ENCODE measurements around the gene ITPR1.

The ITPR1 gene

GRCh38 chr3:4509983-4510755, 17.0 kb downstream of the ITPR1 start:
- DNase-seq (ENCODE audit: low read depth), result no peak

DNA sequence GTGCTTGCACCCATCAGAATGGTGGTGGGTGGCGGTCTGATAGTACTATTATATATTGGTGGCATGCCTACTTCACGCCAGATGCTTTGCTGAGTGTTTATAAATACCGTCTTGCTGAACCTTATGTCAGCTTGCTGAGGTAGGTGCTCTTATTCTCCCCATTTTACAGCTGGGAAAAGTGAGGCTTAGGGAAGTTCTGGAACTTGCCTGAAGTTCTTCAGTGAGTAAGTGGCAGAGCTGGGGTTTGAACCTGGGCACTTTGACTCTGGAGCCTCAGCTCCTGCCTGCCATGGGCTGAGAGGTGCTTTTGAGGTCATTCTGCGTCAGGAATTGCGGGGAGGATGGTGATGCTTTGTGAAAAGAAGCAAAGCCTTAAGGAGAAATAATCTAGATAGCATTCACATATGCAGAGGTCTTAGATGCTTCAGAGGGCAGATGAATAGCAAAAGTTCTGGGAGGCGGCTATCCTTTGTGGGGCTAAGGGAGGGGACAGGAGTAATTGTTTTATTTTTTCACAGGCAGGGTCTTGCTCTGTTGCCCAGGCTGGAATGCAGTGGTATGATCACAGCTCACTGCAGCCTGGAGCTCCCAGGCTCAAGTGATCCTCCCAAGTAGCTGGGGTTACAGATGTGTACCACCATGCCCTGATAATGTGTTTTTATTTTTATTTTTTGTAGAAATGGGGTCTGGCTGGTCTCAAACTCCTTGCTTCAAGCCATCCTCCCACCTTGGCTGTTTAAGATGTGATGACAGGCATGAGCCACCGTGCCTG, 18.5 kb downstream of the ITPR1 start:
- no peak for DNase-seq (ENCODE audit: low read depth)

GRCh38 chr3:4512895-4513616, 19.9 kb downstream of the ITPR1 start:
- no peak for DNase-seq (ENCODE audit: low read depth)

GRCh38 chr3:4514321-4514720, 21.2 kb downstream of the ITPR1 start:
- DNase-seq (ENCODE audit: low read depth), result no peak

- no peak for DNase-seq (ENCODE audit: low read depth)
Measured at GRCh38 chr3:4514916-4515315, 21.8 kb downstream of the ITPR1 start.

DNA sequence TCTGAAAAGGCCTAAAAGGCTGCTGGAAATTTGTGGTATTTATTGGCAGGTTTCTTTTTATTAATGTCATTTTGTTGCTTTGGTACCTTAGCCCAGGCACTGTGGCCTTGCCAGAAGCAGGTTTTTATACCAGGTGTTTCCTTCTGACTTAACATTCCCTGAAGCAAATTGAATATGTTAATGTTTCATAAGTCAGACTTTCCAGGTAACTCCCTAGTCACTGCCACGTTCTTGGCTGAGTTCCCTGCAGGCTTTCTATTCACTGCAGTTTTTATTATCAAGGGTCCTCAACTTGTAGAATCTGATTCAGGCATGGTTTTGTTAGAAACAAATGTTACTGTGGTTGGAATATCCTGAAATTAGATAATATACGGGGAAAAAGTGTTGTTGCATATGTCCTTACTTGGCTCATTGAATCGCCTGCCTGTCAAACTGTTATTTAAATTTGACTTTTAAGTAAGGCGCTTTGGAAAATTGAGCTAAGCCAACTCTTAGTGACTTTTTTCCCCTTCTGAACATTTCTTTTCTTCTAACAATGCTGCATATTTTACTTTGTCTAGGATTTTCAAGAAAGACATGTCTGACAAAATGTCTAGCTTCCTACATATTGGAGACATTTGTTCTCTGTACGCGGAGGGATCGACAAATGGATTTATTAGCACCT, 22.9 kb downstream of the ITPR1 start:
- DNase-seq (ENCODE audit: low read depth), result no peak

DNA sequence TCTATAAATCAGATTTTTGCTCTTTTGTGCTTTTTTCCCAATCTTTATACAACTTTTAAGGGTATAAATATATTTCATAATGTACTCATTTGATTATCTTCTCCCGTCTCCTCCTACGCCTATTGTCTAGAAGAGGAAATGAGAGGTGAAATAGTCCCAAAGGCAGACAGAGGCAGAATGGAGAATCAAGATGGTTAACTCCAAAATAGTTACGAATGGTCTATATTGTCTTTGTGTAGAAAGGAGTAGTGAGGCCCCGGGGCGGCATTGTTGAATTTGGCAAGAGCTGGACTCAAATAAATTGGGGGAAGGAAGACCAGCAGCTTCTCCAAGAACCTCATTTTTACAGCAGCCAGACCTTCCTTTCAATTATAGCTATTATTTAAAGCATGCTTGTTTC, 23.9 kb downstream of the ITPR1 start:
- DNase-seq (ENCODE audit: low read depth), result no peak

DNA sequence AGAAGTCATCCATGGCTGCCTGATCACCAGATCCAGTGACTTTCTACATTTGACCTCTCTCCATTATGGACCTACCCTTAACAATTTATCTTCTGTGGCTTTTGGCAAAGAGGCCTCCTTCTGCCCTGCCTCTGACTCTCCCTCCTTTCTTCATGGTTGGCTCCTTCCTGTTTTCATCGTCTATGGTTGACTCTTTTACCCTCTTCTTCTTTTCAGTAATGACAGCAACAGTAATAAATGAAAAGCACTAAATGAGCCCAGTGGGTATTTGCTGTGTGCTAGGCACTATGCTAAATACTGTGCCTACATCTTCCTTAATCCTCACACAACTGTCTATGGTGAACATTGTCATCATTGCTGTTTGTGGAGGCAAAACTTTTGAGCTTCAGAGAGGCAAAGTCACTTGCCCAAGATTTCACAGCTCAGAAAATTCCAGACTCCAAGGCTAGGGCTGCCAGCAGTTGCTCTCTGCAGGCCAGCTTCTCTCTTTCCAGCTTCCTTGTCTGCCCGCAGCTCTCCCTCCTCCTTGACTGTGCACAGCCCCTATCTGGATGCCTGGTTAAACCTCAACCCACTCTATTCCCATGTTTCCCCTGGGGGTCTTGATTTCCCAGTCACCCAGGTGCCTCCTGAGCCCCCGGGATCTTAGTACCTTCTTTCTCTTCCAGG, 24.6 kb downstream of the ITPR1 start:
- no peak for DNase-seq (ENCODE audit: low read depth)

DNA sequence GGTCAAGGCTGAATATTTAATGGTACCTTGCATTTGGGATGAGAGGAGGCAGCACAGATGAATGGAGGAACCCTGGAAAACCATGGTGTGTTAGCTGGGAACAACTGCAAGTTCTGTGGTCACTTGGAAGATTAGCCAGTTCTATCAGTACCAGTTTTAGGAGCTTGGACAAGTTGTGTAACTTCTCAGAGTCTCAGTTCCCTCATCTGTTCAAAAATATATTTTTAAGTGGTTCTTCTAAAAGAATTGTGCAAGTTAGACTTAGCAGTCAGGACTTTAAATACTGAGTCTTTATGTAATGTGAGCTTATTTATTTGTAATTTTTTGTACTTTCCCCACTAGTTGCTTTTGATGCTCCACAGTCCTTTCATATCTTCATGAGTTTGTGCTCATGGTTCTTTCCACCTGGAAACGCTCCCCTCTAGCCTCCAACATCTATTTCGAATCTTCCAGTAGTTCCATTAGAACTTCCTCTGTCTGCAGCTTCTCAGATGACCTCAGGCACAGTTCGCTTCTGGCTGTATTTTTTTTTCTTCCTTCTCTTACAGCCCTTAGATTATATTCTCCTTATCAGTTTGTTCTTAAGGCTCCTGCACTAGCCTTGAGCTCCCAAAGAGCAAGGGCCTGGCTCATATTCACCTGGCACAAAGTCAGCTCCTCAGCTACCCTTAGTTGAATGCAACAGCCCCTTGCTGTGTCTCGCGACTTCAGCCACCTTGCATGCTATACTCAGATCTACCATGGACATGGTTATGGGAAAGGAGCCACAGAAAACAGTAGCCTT, 27.1 kb downstream of the ITPR1 start:
- no peak for DNase-seq (ENCODE audit: low read depth)

DNA sequence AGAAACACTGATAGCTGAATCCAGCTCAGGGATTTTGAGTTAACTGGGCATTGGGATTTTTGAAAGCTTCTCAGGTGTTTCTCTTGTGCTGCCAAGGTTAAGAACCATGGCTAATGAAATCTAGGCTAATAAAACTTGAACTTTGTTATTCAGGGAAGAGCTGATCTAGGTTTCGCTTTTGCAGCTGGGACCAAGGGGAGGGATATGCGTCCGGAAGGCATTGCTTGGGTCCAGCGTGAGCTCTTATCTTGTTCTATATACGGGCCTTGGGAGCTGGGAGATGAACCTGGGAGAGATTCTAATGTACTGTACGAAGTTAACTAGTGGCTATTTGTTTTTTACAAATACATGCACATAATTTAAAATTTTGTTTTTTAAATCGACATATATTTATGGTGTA, 29.8 kb downstream of the ITPR1 start:
- DNase-seq (ENCODE audit: low read depth), result no peak

DNA sequence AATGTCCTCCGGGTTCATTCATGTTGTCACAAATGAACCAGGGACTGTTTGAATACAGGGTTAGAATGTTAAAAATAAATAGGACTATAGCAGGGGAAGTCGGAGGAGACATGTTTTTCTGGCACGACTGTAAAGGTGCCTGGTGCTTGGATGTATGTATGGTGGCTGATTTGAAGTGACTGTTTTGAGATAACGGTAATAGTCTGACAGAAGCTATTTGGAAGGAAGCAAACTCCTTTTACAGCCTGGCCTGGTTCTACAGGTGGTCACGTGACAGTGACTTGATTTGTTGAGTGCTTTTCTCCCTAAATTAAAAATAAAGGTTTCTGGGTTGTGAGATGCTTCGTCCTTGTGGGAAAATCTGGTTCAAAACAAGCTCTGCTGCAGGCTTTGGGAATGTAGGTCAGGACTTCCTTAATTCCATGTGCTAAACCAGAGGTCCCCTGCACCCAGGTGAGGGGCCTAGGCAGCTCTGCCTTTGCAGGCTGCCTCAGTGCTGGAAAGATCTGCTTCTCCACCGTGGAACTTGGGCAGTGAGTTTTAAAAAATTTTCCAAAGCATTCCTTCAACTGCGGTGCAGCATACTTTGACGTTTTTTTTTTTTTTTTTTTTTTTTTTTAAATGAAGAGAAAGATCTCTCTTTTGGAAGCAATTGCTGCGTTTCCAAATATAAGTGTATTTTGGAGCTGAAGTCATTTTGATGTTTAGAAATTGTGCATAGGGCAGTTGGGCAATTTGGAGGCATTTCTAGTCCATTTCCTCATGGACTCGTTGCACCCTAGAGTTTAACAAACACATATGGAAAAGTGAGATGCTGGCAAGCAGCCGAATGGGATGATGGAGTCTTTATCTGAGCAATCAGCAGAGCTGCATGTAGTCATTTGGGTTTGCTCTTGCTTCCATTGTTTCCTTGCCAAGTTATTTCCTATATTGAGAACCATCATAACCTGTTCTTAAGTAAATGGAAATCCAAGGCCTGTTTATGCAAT, 30.9 kb downstream of the ITPR1 start:
- no peak for DNase-seq (ENCODE audit: low read depth)

- DNase-seq (ENCODE audit: low read depth), result no peak
Measured at GRCh38 chr3:4525560-4526223, 32.5 kb downstream of the ITPR1 start.

DNA sequence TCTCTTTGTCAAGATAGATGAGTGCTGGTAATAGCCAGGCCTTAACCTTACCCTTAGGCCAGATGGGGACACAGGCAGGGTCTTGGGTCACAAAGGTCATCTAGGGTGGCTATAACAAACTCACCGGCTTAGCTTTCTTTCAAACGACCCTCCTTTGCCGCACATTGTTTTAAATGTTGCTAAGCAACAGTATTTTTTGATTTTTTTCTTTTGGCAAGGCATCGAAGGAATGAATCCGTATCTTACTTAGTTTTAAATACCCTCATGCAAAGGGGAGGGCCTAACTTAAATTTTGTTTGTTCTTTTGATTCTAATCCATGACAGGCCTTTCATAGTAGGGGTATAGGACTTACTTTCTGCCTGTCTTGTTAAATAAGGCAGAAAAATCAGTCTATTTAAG, 35.2 kb downstream of the ITPR1 start:
- no peak for DNase-seq (ENCODE audit: low read depth)

DNA sequence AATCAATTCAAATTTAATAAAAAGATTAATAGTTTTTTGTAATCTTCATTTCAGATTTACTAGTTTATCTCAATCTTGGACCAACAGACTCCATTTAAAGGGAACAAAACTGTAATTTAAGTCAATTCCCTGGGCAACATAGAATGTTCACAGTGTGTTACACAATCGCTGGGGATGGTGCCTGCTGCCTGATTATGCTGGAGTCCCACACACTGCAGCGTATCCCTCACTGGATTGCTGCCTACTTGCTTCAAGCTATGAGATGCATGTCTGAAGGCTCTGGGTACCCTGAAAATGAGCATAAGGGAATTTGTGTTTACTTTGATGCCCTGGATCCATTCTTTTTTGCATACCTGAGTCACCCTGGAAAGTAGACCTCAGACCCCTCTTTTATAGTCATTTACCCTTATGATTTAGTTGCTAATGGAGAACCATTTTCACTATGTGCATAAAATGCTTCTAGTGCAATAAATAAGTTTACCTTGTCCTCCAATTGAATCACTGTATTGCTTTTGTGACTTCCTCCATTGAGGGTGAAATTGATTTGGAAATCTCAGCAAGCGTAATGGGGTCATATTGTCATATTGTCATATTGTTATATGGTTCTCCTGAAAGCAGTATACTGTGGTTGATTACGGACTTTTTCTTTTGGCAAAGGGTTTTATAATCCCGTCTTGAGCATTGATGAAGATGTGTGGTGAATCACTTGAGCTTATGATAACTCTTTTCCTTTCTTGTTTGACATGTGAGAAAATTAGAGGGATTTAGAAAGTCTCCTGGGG, 35.9 kb downstream of the ITPR1 start:
- no peak for DNase-seq (ENCODE audit: low read depth)

- DNase-seq (ENCODE audit: low read depth), result no peak
Measured at GRCh38 chr3:4529876-4530588, 36.9 kb downstream of the ITPR1 start.

DNA sequence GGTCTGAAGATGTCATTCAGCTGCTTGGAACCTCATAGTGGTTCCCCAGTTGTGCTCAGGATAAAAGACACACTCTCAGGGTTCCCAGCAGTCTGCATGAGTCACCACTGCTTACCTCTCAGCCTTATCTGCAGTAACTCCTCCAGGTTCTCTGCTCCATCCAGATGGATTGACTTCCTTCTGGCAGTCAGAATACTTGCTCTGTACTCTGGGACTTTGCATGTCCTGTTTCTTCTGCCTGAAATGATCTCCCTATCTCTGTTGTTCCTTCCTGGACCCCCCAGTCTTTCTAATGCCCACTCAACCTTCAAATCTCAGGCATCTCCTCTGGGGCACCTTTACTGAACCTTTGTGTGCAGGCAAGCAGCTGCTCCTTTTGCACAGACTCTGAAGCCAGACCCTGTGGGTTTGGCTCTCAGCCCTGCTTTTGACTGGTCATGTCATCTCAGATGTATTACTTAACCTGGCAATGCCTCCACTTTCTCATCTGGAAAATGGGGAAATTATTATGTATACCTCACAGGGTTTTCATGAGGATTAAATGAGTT, 38.4 kb downstream of the ITPR1 start:
- DNase-seq (ENCODE audit: low read depth), result no peak

- DNase-seq (ENCODE audit: low read depth), result no peak
Measured at GRCh38 chr3:4532535-4533112, 39.5 kb downstream of the ITPR1 start.

Measured in stimulated activated CD8-positive, alpha-beta memory T cell treated with anti-CD3 and anti-CD28 coated beads, Interleukin-12 subunit alpha, Interleukin-12 subunit beta, amount 100 ng/mL, for 4 hours (primary cell).